Naive B cell (primary cell): ENCODE data around the gene CADPS. TPM values are rescaled to one million over a fixed set of nuclear protein-coding genes. Genes with fewer than 3 reads are reported as not detected.
A peak's percentile ranks its signal among the peaks of the same experiment; 100 is the strongest.

Experiments used
- ATAC-seq, 2 donors: fragments of 150-1000 bp; cut with Tn5 transposase; 2 replicates each; pipeline ENCODE4 v1.10.0; 2021; ENCODE audit warnings: low read depth in 2 of 2, mild to moderate bottlenecking in 2 of 2, moderate library complexity in 2 of 2
- DNase-seq: peaks from one replicate; pipeline ENCODE4 v3.0.0; 2022
- H3K27ac Mint-ChIP-seq, 6 donors: one replicate each; pipeline ENCODE4 v1.8.0; 2020 to 2022; ENCODE audit warnings: mild to moderate bottlenecking in 6 of 6, mixed read lengths in 6 of 6, moderate library complexity in 5 of 6, inconsistent platforms in 2 of 6
- H3K27me3 Mint-ChIP-seq, 3 donors: one replicate each; pipeline ENCODE4 v1.8.0; 2021 to 2022; ENCODE audit warnings: mixed read lengths in 3 of 3, mild to moderate bottlenecking in 1 of 3
- H3K36me3 Mint-ChIP-seq, 2 donors: one replicate each; pipeline ENCODE4 v1.8.0; 2020 to 2022; ENCODE audit warnings: mixed read lengths in 2 of 2, inconsistent platforms in 1 of 2, mild to moderate bottlenecking in 1 of 2
- H3K4me1 Mint-ChIP-seq, 3 donors: one replicate each; pipeline ENCODE4 v1.8.0; 2020 to 2022; ENCODE audit warnings: mixed read lengths in 3 of 3, inconsistent platforms in 1 of 3, mild to moderate bottlenecking in 1 of 3, moderate library complexity in 1 of 3
- H3K4me3 Mint-ChIP-seq, 8 donors: one replicate each; pipeline ENCODE4 v1.8.0; 2020 to 2022; ENCODE audit warnings: mild to moderate bottlenecking in 8 of 8, mixed read lengths in 8 of 8, moderate library complexity in 8 of 8, inconsistent platforms in 2 of 8
- H3K9me3 Mint-ChIP-seq, 7 donors: one replicate each; pipeline ENCODE4 v1.8.0; 2020 to 2022; ENCODE audit warnings: mixed read lengths in 7 of 7, mild to moderate bottlenecking in 5 of 7, inconsistent platforms in 2 of 7, moderate library complexity in 1 of 7
- polyA plus RNA-seq, 6 donors: library from polyadenylated mRNA; unstranded; fragments of 300-500 nt; fragmentation: Illumina TruSeq; gene quantifications; one replicate each; pipeline ENCODE4 v1.2.3, GENCODE V29; 2021; ENCODE audit warnings: low read depth in 6 of 6

CADPS gene
- polyA plus RNA-seq, 6 donors from 2014 or later, result not detected

GRCh38 chr3:62888778-62889177 is 13.6 kb upstream of the CADPS start:
- no peak for DNase-seq
- no peak overlapping the region for H3K4me3 Mint-ChIP-seq
- H3K27ac Mint-ChIP-seq, result no peak overlapping the region
- H3K36me3 Mint-ChIP-seq, result no peaks in the 10 kb centered on the region
- H3K27me3 Mint-ChIP-seq, result no peaks in the 10 kb centered on the region
- no peaks in the 10 kb centered on the region for H3K4me1 Mint-ChIP-seq
- no peak for ATAC-seq
- H3K9me3 Mint-ChIP-seq, result peaks cover 0 to 8% (median 2%) of the 10 kb centered on the region in 7 donors

- Mint-ChIP-seq H3K4me1 (no peaks in the 10 kb centered on the region), H3K4me3 (no peak overlapping the region), H3K27me3 (no peaks in the 10 kb centered on the region), H3K9me3 (peaks cover 0 to 8% (median 2%) of the 10 kb centered on the region in 7 donors), H3K27ac (no peak overlapping the region), H3K36me3 (no peaks in the 10 kb centered on the region)
- DNase-seq, result no peak
- ATAC-seq, result no peak
Observed at GRCh38 chr3:62888180-62888579, 13.0 kb upstream of the CADPS start.

- H3K27ac Mint-ChIP-seq, result no peak overlapping the region
- H3K9me3 Mint-ChIP-seq, result peaks cover 0 to 12% (median 5%) of the 10 kb centered on the region in 7 donors
- no peaks in the 10 kb centered on the region for H3K4me1 Mint-ChIP-seq
- H3K36me3 Mint-ChIP-seq, result no peaks in the 10 kb centered on the region
- no peak overlapping the region for H3K4me3 Mint-ChIP-seq
- no peaks in the 10 kb centered on the region for H3K27me3 Mint-ChIP-seq
- ATAC-seq (no peak), DNase-seq (no peak)
Observed at GRCh38 chr3:62885136-62885535, 9.9 kb upstream of the CADPS start.

GRCh38 chr3:62884096-62884870 is 9.1 kb upstream of the CADPS start:
- Mint-ChIP-seq H3K36me3 (no peaks in the 10 kb centered on the region), H3K4me1 (no peaks in the 10 kb centered on the region), H3K9me3 (peaks cover 0 to 9% (median 5%) of the 10 kb centered on the region in 7 donors), H3K27ac (no peak overlapping the region), H3K27me3 (no peaks in the 10 kb centered on the region), H3K4me3 (no peak overlapping the region)
- no peak for DNase-seq
- ATAC-seq, result no peak

- ATAC-seq (no peak), DNase-seq (no peak)
- Mint-ChIP-seq H3K9me3 (peaks cover 0 to 14% (median 4%) of the 10 kb centered on the region in 7 donors), H3K4me3 (no peak overlapping the region), H3K4me1 (no peaks in the 10 kb centered on the region), H3K27ac (no peak overlapping the region), H3K36me3 (no peaks in the 10 kb centered on the region), H3K27me3 (peaks cover 0 to 11% (median 0%) of the 10 kb centered on the region in 3 donors)
Observed at GRCh38 chr3:62882676-62883200, 7.5 kb upstream of the CADPS start.

- DNase-seq, result no peak
- Mint-ChIP-seq H3K4me1 (no peaks in the 10 kb centered on the region), H3K9me3 (peaks cover 0 to 20% (median 10%) of the 10 kb centered on the region in 7 donors), H3K27ac (no peak overlapping the region), H3K4me3 (no peak overlapping the region), H3K36me3 (no peaks in the 10 kb centered on the region), H3K27me3 (peaks cover 35 to 53% (median 39%) of the 10 kb centered on the region in 3 donors)
- no peak for ATAC-seq
Observed at GRCh38 chr3:62876064-62876463, 848 bp upstream of the CADPS start.

GRCh38 chr3:62875558-62876002 is 364 bp upstream of the CADPS start:
- Mint-ChIP-seq H3K4me1 (no peaks in the 10 kb centered on the region), H3K27me3 (peaks cover 35 to 53% (median 39%) of the 10 kb centered on the region in 3 donors), H3K4me3 (no peak overlapping the region), H3K9me3 (peaks cover 0 to 20% (median 10%) of the 10 kb centered on the region in 7 donors), H3K27ac (no peak overlapping the region), H3K36me3 (no peaks in the 10 kb centered on the region)
- DNase-seq (no peak), ATAC-seq (no peak)

- Mint-ChIP-seq H3K4me3 (peak overlapping the region in 1 of 8 donors; percentile 61), H3K36me3 (no peaks in the 10 kb centered on the region), H3K4me1 (no peaks in the 10 kb centered on the region), H3K27ac (no peak overlapping the region), H3K27me3 (peaks cover 34 to 53% (median 39%) of the 10 kb centered on the region in 3 donors), H3K9me3 (peaks cover 0 to 19% (median 10%) of the 10 kb centered on the region in 7 donors)
- ATAC-seq (no peak), DNase-seq (no peak)
Observed at GRCh38 chr3:62873761-62874710, 1.2 kb downstream of the CADPS start.

GRCh38 chr3:62873451-62873760 is 1.8 kb downstream of the CADPS start:
- Mint-ChIP-seq H3K27me3 (peaks cover 28 to 53% (median 39%) of the 10 kb centered on the region in 3 donors), H3K36me3 (no peaks in the 10 kb centered on the region), H3K4me1 (no peaks in the 10 kb centered on the region), H3K27ac (peak overlapping the region in 1 of 6 donors; percentile 10), H3K4me3 (peak overlapping the region in 1 of 8 donors; percentile 61), H3K9me3 (peaks cover 0 to 13% (median 10%) of the 10 kb centered on the region in 7 donors)
- ATAC-seq (no peak), DNase-seq (no peak)

GRCh38 chr3:62872318-62872717 is 2.9 kb downstream of the CADPS start:
- Mint-ChIP-seq H3K4me1 (no peaks in the 10 kb centered on the region), H3K4me3 (no peak overlapping the region), H3K27me3 (peaks cover 23 to 52% (median 38%) of the 10 kb centered on the region in 3 donors), H3K27ac (no peak overlapping the region), H3K9me3 (peaks cover 0 to 13% (median 10%) of the 10 kb centered on the region in 7 donors), H3K36me3 (no peaks in the 10 kb centered on the region)
- ATAC-seq (no peak), DNase-seq (no peak)

GRCh38 chr3:62870321-62870720 is 4.9 kb downstream of the CADPS start:
- Mint-ChIP-seq H3K27ac (no peak overlapping the region), H3K9me3 (peaks cover 0 to 1% (median 0%) of the 10 kb centered on the region in 7 donors), H3K4me1 (no peaks in the 10 kb centered on the region), H3K27me3 (peaks cover 10 to 33% (median 18%) of the 10 kb centered on the region in 3 donors), H3K4me3 (no peak overlapping the region), H3K36me3 (no peaks in the 10 kb centered on the region)
- ATAC-seq (no peak), DNase-seq (no peak)

GRCh38 chr3:62863648-62864047 is 11.6 kb downstream of the CADPS start:
- DNase-seq (no peak), ATAC-seq (no peak)
- no peak overlapping the region for H3K27ac Mint-ChIP-seq
- H3K4me1 Mint-ChIP-seq, result no peaks in the 10 kb centered on the region
- H3K36me3 Mint-ChIP-seq, result no peaks in the 10 kb centered on the region
- peaks cover 0 to 4% (median 2%) of the 10 kb centered on the region in 7 donors for H3K9me3 Mint-ChIP-seq
- H3K4me3 Mint-ChIP-seq, result no peak overlapping the region
- H3K27me3 Mint-ChIP-seq, result peaks cover 0 to 6% (median 0%) of the 10 kb centered on the region in 3 donors

- Mint-ChIP-seq H3K4me3 (no peak overlapping the region), H3K36me3 (no peaks in the 10 kb centered on the region), H3K9me3 (peaks cover 0 to 8% (median 0%) of the 10 kb centered on the region in 7 donors), H3K4me1 (no peaks in the 10 kb centered on the region), H3K27me3 (peaks cover 0 to 6% (median 0%) of the 10 kb centered on the region in 3 donors), H3K27ac (no peak overlapping the region)
- ATAC-seq (no peak), DNase-seq (no peak)
Observed at GRCh38 chr3:62859203-62859791, 15.9 kb downstream of the CADPS start.
